HepG2 (cell line): Measurements from ENCODE around the gene ZCCHC7. TPM values are rescaled to one million over a fixed set of nuclear protein-coding genes. Genes with fewer than 3 reads are reported as not detected.

Source experiments
- ARNT2 ChIP-seq: sonication (generic); formaldehyde crosslinking; IDR thresholded peaks from 2 replicates; pipeline ENCODE4 v1.8.0; 2022; ENCODE audit warnings: mild to moderate bottlenecking, low read depth, missing genetic modification reagents, moderate library complexity
- FOXK1 ChIP-seq: sonication (generic); formaldehyde crosslinking; IDR thresholded peaks from 2 replicates; pipeline ENCODE4 v1.4.0; 2020; ENCODE audit warnings: low read depth, missing genetic modification reagents, borderline replicate concordance
- REL ChIP-seq: sonication (generic); formaldehyde crosslinking; conservative IDR thresholded peaks from 2 replicates; pipeline ENCODE4 v1.8.0; 2022; ENCODE audit warnings: mild to moderate bottlenecking, missing genetic modification reagents, moderate library complexity
- RFX1 ChIP-seq: fragments of 450-650 bp; IDR thresholded peaks from 2 replicates; pipeline ENCODE4 v1.6.1; 2017
- SALL2 ChIP-seq: sonication (generic); formaldehyde crosslinking; IDR thresholded peaks from 2 replicates; pipeline ENCODE4 v1.8.1; 2023; ENCODE audit warnings: mild to moderate bottlenecking, missing genetic modification reagents, inconsistent platforms
- SOX5 ChIP-seq: IDR thresholded peaks from 2 replicates; pipeline ENCODE4 v1.6.1; 2016; ENCODE audit warnings: borderline replicate concordance
- SP4 ChIP-seq: sonication (generic); formaldehyde crosslinking; IDR thresholded peaks from 2 replicates; pipeline ENCODE4 v1.8.1; 2023; ENCODE audit warnings: mild to moderate bottlenecking, missing genetic modification reagents
- TBX3 ChIP-seq: fragments of 450-650 bp; IDR thresholded peaks from 2 replicates; pipeline ENCODE4 v1.6.1; 2017; ENCODE audit warnings: antibody characterized with exemption, mild to moderate bottlenecking, inconsistent platforms, borderline replicate concordance
- ZBTB20 ChIP-seq: sonication (generic); formaldehyde crosslinking; IDR thresholded peaks from 2 replicates; pipeline ENCODE4 v1.8.1; 2023; ENCODE audit warnings: missing genetic modification reagents, low read depth, mild to moderate bottlenecking, borderline replicate concordance
- ZNF317 ChIP-seq: sonication (generic); formaldehyde crosslinking; IDR thresholded peaks from 2 replicates; pipeline ENCODE4 v1.5.0; 2020; ENCODE audit warnings: mild to moderate bottlenecking, missing genetic modification reagents
- ZNF678 ChIP-seq: sonication (generic); formaldehyde crosslinking; IDR thresholded peaks from 2 replicates; pipeline ENCODE4 v1.4.0; 2020; ENCODE audit warnings: mild to moderate bottlenecking, missing genetic modification reagents
- polyA plus RNA-seq, 8 experiments: library from polyadenylated mRNA; depleted of rRNA in 3 of 8; stranded (reverse) in 7 of 8; unstranded in 1 of 8; fragments of >200 nt; fragmentation: Illumina TruSeq in 4 of 8; extraction: Trizol in 4 of 8; gene quantifications; 2 replicates each; pipeline versions ENCODE4 v1.2.1 to v1.2.3, GENCODE V29; 2011 to 2016; ENCODE audit warnings: low read depth in 4 of 8, missing spikeins in 1 of 8, mixed read lengths in 1 of 8; ENCODE audit not compliant: insufficient read depth in 1 of 8
- total RNA-seq, 5 experiments: library from RNA; depleted of rRNA; stranded (reverse); fragments of >200 nt; fragmentation: Illumina TruSeq; extraction: Trizol; gene quantifications; 2 replicates each; pipeline ENCODE4 v1.2.3, GENCODE V29; 2016; ENCODE audit warnings: low read depth in 1 of 5
- TF ChIP-seq, protein P1 (sequence below): sonication (generic); formaldehyde crosslinking; IDR thresholded peaks from one replicate; pipeline ENCODE4 v1.5.1; 2020; ENCODE audit warnings: mild to moderate bottlenecking, missing genetic modification reagents; ENCODE audit errors: not compliant biosample characterization
- TF ChIP-seq, protein P2 (sequence below): sonication (generic); formaldehyde crosslinking; IDR thresholded peaks from 2 replicates; pipeline ENCODE4 v1.4.0; 2020; ENCODE audit warnings: missing genetic modification reagents, borderline replicate concordance
- TF ChIP-seq, protein P3 (sequence below): IDR thresholded peaks from 2 replicates; pipeline ENCODE4 v1.6.1; 2016; ENCODE audit warnings: mild to moderate bottlenecking
- TF ChIP-seq, protein P4 (sequence below): IDR thresholded peaks from 2 replicates; pipeline ENCODE4 v1.6.1; 2018; ENCODE audit warnings: missing genetic modification reagents, mild to moderate bottlenecking, missing compliant biosample characterization

ZCCHC7 gene
- total and polyA plus RNA-seq, 2 of the 13 experiments (the other 11 are each of a cell fraction or from before 2014, with no cell fraction given) = 13.6 to 19.3 TPM

DNA sequence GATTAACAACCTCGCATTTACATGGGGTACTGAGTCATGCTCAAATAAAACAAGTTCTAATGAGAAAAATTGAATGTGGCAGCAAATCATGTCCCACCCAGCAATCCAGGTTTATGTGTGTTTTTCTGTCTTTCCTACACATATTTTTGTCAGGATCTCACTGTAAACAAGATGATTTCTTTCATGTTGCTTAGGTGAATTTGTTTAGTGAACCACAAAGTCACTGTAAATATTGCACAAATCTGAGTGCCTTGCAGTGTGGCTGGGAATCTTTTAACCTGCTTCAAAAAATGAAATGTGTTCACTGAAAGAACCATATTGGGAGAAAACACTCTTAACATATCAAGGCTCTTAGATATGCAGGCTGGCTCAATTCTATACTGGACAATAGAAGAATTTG is 23.1 kb upstream of the ZCCHC7 start (continued):
- TF ChIP-seq, protein P1, sequence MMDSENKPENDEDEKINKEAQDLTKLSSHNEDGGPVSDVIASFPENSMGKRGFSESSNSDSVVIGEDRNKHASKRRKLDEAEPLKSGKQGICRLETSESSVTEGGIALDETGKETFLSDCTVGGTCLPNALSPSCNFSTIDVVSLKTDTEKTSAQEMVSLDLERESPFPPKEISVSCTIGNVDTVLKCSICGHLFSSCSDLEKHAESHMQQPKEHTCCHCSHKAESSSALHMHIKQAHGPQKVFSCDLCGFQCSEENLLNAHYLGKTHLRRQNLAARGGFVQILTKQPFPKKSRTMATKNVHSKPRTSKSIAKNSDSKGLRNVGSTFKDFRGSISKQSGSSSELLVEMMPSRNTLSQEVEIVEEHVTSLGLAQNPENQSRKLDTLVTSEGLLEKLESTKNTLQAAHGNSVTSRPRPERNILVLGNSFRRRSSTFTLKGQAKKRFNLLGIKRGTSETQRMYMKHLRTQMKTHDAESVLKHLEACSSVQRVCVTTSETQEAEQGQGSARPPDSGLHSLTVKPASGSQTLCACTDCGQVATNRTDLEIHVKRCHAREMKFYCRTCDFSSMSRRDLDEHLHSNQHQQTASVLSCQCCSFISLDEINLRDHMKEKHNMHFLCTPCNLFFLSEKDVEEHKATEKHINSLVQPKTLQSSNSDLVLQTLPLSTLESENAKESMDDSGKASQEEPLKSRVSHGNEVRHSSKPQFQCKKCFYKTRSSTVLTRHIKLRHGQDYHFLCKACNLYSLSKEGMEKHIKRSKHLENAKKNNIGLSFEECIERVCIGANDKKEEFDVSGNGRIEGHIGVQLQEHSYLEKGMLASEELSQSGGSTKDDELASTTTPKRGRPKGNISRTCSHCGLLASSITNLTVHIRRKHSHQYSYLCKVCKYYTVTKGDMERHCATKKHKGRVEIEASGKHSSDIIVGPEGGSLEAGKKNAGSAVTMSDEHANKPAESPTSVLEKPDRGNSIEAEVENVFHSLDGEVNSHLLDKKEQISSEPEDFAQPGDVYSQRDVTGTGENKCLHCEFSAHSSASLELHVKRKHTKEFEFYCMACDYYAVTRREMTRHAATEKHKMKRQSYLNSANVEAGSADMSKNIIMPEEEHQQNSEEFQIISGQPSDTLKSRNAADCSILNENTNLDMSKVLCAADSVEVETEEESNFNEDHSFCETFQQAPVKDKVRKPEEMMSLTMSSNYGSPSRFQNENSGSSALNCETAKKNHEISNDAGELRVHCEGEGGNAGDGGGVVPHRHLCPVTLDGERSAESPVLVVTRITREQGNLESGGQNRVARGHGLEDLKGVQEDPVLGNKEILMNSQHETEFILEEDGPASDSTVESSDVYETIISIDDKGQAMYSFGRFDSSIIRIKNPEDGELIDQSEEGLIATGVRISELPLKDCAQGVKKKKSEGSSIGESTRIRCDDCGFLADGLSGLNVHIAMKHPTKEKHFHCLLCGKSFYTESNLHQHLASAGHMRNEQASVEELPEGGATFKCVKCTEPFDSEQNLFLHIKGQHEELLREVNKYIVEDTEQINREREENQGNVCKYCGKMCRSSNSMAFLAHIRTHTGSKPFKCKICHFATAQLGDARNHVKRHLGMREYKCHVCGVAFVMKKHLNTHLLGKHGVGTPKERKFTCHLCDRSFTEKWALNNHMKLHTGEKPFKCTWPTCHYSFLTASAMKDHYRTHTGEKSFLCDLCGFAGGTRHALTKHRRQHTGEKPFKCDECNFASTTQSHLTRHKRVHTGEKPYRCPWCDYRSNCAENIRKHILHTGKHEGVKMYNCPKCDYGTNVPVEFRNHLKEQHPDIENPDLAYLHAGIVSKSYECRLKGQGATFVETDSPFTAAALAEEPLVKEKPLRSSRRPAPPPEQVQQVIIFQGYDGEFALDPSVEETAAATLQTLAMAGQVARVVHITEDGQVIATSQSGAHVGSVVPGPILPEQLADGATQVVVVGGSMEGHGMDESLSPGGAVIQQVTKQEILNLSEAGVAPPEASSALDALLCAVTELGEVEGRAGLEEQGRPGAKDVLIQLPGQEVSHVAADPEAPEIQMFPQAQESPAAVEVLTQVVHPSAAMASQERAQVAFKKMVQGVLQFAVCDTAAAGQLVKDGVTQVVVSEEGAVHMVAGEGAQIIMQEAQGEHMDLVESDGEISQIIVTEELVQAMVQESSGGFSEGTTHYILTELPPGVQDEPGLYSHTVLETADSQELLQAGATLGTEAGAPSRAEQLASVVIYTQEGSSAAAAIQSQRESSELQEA (CRISPR knock-in tag) = no peak
- TF ChIP-seq SP4 (CRISPR knock-in tag) (no peak), SOX5 (CRISPR knock-in tag) (peak; percentile 16; the same call in 1 of the 2 replicates), SALL2 (CRISPR knock-in tag) (no peak), RFX1 (no peak), ZNF678 (no peak), TBX3 (peak; percentile 64; the same call in 1 of the 2 replicates), ARNT2 (CRISPR knock-in tag) (no peak), ZNF317 (CRISPR knock-in tag) (no peak), FOXK1 (peak; percentile 48; the same call in 1 of the 2 replicates), ZBTB20 (CRISPR knock-in tag) (no peak), REL (CRISPR knock-in tag) (no peak)
- TF ChIP-seq, protein P2, sequence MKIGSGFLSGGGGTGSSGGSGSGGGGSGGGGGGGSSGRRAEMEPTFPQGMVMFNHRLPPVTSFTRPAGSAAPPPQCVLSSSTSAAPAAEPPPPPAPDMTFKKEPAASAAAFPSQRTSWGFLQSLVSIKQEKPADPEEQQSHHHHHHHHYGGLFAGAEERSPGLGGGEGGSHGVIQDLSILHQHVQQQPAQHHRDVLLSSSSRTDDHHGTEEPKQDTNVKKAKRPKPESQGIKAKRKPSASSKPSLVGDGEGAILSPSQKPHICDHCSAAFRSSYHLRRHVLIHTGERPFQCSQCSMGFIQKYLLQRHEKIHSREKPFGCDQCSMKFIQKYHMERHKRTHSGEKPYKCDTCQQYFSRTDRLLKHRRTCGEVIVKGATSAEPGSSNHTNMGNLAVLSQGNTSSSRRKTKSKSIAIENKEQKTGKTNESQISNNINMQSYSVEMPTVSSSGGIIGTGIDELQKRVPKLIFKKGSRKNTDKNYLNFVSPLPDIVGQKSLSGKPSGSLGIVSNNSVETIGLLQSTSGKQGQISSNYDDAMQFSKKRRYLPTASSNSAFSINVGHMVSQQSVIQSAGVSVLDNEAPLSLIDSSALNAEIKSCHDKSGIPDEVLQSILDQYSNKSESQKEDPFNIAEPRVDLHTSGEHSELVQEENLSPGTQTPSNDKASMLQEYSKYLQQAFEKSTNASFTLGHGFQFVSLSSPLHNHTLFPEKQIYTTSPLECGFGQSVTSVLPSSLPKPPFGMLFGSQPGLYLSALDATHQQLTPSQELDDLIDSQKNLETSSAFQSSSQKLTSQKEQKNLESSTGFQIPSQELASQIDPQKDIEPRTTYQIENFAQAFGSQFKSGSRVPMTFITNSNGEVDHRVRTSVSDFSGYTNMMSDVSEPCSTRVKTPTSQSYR (CRISPR knock-in tag) = no peak
- TF ChIP-seq, protein P3, sequence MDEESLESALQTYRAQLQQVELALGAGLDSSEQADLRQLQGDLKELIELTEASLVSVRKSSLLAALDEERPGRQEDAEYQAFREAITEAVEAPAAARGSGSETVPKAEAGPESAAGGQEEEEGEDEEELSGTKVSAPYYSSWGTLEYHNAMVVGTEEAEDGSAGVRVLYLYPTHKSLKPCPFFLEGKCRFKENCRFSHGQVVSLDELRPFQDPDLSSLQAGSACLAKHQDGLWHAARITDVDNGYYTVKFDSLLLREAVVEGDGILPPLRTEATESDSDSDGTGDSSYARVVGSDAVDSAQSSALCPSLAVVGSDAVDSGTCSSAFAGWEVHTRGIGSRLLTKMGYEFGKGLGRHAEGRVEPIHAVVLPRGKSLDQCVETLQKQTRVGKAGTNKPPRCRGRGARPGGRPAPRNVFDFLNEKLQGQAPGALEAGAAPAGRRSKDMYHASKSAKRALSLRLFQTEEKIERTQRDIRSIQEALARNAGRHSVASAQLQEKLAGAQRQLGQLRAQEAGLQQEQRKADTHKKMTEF = 0 out of 2 replicates have a peak, but pooled peaks have one; percentile 31
- TF ChIP-seq, protein P4, sequence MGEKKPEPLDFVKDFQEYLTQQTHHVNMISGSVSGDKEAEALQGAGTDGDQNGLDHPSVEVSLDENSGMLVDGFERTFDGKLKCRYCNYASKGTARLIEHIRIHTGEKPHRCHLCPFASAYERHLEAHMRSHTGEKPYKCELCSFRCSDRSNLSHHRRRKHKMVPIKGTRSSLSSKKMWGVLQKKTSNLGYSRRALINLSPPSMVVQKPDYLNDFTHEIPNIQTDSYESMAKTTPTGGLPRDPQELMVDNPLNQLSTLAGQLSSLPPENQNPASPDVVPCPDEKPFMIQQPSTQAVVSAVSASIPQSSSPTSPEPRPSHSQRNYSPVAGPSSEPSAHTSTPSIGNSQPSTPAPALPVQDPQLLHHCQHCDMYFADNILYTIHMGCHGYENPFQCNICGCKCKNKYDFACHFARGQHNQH (CRISPR knock-in tag) = no peak
